Stimulated activated CD4-positive, alpha-beta T cell treated with anti-CD3 and anti-CD28 coated beads, Interleukin-12 subunit alpha, Interleukin-12 subunit beta, amount 100 ng/mL, for 4 hours (primary cell): ENCODE results near the gene HLCS.
A peak's percentile ranks its signal among the peaks of the same experiment; 100 is the strongest.

Experiments
- DNase-seq: peaks from one replicate; pipeline ENCODE4 v3.0.0-alpha.2; 2020

Gene HLCS

DNA sequence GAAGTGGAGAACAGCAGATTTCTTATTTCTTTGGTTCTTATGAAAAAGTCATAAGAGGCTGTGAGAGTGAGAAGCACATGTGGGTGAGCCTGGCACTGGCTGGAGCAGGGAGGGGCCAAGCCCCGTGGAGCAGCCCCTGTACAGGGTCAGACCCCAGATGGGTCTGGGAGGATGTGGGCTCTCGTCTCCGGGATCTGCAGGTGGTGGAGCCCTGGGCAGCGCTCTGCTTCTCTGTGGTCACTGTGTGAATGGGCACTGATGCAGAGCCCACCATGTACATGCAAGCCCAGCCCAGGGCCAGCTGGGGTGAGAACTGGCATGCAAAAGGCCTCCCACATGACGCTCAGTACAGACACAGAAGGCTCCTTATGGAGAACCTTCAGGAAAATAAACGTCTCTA lies 200.0 kb downstream of the HLCS start:
- DNase-seq: no peak

DNA sequence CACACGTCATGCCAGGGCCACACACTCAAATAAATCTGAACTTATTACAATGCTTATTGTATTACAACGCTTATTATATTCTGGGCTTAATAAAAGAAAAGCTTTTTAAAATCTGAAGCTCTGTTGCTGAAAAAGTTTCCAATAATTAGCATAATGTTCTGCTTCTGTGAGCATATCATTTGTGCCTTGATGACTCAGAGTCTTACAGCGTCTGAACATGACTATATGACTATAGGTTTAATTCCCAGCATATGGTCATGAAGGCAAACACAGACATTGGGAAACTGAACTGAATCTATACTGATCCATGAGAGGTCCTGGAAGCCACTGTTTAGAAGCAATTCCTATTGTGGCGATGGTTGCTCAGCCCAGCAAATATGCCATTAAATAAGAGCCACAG lies 201.2 kb downstream of the HLCS start:
- DNase-seq: no peak

DNA sequence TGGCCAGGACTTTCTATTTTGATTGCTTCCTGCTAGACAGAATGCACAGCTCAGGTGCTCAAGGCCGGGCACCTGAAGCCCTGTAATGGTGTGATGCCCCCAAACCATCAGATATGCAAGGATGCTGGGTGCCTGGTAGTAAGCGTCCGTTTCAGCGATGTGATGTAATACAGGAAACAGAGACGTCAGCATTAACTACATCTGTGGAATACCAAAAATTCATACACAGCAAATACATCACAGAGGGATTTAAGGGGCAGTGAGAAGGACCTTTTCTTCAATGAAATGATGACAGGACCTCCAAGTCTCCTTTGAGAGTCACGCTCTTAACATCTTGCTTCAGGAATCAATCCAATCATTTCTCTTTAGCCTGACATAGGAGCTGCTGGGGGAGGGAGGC lies 203.2 kb downstream of the HLCS start:
- DNase-seq: no peak

DNA sequence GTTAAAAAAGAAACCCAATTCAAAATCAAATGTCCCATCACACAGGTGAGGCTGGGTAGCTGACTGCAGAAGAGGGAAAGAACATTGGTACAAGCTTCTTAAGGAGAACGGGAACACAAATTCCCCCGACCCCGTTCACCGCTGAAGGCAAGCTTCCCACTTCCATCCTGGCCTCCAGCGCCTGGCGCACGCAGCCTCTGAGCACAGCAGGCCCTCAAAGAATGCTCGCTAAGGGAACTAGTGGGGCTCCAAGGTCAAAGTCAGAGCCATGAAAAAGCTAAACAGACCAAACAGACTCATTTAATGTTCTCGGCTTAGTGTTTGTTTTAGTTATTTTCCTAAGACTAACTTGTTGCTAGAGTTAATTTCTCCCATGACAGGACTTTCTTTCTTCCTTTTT lies 203.8 kb downstream of the HLCS start:
- no peak for DNase-seq

DNA sequence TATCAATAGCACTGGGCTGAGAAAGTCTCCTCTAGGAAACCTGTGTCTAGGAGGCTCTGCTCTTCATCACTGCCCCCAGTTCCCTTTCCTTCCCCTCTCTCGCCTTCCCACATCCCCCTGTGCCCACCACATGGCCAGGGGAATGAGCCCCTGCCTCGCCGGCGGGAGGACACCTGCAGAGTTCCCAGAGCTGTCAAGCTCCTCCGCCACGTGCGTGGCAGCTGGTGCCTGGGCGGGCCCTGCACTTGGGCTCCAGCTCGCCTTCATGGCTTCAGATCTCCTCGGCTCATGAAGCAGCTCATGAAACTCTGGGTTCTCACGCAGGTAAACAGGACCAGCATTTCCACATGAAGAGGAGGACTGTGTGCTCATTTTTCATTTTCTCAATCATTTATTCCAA lies 204.8 kb downstream of the HLCS start:
- no peak for DNase-seq

DNA sequence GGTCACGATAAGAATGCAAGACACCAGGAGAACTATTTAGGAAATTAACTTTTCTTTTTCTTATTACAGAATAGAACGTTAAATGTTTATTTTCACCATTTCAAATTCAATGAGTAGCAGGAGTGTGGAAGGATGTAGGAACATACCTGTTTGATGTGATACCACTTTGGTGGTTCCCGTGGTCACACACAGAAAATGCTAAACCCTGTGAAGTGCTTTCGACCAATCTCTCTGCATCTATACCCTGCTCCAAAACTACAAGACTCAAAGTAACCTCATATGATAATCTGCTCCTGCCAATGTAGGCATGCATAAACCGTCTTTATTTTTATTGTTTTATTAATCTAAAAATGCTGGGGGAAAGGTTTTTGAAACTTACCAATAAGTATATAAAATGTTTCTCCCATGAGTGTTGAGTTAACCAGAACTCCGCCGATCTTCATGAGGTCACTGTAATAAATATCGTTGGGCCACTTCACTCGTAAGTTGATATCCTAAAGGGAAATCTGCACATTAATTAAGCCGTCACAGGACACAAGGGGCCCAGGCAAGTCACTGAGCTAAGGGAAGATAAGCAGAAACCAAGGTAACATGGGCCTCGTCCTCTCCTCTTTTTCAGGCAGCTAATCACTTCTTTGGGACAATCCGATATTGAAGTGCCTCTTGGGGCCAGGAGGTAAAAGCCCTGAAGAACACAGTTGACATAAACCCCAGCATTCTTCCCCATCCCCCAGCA lies 207.0 kb downstream of the HLCS start:
- no peak for DNase-seq

DNA sequence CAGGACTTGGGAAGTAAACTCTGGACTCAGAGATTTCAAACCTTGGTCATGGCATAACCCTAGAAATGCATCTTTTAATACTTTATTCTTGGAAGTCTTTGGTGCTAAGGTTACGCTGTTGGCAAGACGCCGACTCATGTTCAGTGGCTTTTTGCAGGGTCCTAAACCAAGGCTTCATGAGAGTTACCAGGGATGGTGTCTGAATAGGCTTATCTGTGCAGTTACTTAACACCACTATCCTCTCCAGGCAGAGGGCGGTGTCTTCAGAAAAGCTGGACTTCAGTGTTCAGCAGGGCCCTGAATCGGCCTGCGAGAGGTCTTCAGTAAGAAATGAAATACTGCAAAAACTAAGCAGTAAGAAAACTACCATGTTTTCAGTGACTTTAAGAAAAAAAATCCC lies 209.3 kb downstream of the HLCS start:
- no peak for DNase-seq

DNA sequence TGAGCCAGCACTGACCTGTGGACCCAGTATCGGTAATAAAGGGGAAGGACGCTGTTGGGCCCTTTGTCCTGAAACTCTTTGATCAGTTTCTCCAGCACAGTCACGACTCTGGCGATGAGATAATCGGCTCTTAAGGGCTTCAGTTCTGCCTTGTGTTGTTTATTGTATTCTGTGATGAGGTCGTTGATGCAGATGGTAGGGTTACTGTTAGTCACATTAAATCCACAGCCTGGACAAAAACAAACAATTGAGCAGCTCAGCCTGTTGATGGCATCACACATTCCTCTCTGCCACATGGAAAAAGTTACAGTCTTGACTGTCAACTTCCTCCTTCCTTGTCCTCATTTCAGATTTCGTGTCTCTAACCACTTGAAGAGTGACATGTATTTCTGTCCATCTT lies 209.9 kb downstream of the HLCS start:
- DNase-seq: no peak

DNA sequence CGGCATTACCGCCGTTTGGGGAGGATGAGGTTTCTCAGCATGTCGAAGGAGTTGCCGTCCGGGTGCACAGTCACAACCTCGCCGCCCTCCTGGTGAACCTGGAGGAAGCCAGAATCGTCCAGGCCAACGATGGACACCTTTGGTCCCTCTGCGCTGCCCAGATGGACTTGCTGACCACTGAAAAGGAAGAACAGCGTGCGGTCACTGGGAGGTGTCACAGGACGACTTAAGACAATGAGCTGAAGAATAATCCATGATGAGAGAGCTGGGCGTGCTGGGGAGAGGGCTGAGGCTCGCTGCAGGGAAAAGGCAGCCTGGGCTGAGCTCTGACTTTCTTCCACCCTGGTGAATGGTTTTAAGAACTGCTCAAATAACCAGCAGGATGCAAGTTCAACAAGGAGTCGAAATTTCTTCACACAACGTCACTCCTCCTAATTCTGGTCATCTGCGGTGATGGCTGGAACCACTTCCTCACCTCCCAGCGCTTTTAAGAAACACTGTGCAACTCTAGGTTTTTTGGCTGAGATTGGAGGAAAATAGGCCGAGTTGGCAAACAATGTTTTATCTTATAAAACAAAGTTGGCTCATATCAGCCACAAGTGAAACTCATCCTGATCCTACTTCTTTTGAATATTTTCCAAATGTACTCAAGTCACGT lies 212.1 kb downstream of the HLCS start:
- DNase-seq: no peak

DNA sequence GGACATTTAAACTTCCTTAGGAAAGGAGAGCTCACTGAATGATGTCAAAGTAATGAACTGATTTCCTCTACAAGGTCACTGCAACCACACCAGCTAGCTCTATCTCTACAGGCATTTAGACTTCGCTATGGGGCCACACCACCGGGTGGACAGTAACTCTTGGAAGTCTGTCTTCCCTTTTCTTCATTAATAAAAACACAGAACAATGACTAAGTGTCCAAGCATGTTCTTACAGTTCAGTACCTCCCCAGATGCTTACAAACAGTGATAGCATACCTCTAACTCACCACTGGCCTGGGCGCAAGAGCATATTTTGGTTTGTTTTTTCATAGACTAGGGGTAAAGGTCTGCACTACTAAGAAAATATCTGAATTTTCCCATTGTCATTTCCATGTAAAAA lies 212.9 kb downstream of the HLCS start:
- DNase-seq: no peak

DNA sequence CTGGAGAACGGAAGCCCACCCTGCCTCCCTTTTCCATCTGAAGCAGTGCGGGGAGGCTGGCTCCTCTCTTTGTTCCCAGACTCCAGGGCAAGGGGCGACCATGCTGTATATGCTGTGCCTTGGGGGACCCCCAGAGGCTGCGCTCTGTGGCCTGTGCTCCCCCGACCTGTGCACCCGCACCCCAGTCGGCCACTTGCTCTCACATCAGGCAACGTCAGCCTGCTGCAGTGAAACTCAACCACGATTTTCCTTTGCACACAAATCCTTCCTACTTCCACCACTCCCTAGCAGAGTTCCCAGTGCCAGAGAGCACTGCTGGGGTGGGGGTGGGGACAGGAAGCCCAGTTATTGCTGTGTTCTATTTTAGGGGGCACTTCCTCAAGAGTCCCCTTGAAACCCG lies 215.1 kb downstream of the HLCS start:
- DNase-seq: no peak

DNA sequence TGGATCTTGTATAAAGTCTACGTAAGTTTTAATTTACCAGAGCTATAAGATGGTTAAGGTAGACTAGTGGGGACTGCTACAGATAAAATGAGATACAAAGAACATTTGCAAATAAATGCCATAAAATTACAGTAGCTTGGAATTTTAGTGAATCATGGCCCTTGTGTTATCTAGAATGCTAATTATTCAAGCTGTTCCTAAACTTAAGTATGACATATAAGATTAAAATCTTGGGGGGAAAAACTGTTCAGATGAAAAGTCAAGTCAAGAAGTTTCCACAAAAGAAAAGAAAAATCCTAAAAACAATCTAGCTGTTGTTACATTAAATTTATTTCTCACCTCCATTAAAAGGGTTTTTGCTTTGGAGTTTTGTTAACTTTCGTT lies 215.9 kb downstream of the HLCS start:
- DNase-seq: no peak

DNA sequence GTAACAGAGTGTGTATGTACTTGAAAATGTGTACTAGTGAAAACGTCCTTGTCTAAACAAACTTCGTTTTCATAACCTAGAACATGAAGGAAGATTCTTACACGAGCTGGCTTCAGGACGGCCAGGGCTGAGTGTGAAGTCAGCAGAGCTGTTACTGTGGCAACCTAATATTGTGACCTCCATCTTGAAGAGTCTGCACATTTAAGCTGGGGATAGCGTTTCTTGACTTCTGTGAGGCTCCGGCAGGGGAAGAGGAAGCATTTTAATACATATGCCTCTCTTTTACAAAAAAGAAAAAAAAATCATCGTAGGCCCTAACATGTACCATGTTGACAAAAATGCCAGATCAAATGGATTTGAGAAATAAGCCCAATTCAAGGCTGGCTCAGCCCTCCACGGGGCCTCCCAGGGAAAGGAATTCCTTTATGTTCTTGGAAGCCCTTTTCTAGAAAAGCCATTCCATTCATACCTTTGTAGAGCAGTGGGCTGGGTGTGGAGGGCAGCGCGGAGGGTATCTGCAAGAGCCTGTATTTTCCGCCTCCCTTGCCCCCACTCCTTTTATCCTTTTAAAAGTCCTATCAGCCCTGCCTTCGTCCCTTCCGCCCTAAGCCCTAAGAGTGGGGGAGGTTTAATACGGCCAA lies 216.4 kb downstream of the HLCS start:
- DNase-seq: no peak

DNA sequence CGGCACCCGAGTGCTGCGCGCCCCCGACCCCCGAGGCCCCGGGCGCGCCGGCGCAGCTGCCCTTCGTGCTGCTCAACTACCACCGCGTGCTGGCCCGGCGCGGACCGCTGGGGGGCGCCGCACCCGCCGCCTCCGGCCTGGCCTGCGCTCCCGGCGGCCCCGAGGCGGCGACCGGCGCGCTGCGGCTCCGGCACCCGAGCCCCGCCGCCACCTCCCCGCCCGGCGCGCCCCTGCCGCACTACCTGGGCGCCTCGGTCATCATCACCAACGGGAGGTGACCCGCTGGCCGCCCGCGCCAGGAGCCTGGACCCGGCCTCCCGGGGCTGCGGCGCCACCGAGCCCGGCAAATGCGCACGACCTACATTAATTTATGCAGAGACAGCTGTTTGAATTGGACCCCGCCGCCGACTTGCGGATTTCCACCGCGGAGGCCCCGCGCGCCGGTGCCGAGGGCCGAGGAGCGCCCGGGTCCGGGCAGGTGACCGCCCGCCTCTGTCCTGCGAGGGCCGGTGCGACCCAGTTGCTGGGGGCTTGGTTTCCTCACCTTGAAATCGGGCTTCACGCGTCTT lies 218.6 kb downstream of the HLCS start:
- DNase-seq: peak; percentile 41

DNA sequence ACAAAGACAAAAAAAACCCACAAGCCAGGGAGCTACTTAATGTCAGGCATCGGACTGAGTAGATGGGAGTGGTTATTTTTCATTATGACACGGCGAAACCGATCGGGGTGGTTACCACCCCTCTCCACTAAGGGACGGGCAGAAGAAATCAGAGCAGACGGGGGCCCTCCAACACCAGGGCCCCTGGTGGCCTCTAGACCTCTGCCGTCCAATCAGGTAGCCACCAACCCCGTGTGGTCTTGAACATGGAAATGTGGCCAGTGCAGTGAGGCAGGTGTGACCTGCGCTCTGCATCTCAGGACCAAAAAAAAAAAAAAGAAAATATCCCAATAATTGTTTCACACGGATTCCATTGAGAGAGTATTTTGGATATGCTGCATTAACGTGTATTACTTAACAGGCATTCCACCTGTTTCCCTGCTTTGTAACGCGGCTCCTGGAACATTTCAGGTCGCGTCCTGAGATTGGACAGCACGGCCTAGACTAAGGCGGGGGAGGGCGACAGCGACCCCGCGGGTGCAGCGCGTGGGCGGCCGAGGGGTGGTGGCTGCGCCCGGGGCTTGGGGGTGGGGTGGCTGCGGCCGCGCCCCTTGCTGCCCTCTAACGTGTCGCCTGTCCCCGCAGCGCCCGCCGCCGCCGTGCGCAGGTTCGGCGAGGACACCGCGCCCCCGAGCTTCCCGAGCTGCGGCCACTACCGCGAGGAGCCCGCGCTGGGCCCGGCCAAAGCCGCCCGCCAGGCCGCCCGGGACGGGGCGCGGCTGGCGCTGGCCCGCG lies 219.2 kb downstream of the HLCS start:
- no peak for DNase-seq

DNA sequence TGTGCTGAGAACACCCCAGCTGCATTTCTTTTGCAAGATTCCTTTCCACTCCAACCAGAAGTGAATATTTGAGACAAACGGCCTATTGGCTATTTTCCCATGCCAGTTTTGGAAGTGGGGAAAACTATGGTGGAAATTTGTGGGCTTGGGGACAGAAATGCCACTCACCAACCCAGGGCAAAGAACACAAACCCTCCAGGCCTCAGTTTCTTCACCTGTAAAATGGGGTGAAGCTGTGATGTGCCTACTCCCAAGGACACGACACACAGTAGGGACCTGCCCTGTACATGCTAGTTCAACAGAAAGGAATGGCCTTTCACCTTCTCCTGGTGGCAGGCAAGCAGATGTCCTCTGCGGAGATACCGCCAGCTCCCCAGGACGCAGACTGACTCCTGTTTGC lies 221.0 kb downstream of the HLCS start:
- DNase-seq: no peak

DNA sequence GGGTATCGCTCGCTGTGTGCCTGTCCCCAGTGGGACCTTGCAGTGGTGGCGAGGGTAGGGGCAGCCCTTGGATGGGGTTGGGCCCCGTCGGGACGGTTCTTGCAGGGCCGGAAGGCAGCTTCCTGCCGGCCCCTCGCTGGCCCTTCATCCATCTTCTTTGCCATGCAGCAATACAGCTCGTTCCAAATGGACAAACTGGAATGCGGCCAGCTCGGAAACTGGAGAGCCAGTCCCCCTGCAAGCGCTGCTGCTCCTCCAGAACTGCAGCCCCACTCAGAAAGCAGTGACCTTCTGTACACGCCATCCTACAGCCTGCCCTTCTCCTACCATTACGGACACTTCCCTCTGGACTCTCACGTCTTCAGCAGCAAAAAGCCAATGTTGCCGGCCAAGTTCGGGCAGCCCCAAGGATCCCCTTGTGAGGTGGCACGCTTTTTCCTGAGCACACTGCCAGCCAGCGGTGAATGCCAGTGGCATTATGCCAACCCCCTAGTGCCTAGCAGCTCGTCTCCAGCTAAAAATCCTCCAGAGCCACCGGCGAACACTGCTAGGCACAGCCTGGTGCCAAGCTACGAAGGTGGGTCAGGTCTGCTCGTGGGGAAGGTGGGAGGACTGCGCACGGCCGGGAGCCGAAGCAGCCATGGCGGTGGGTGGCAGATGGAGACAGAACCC lies 221.8 kb downstream of the HLCS start:
- no peak for DNase-seq

DNA sequence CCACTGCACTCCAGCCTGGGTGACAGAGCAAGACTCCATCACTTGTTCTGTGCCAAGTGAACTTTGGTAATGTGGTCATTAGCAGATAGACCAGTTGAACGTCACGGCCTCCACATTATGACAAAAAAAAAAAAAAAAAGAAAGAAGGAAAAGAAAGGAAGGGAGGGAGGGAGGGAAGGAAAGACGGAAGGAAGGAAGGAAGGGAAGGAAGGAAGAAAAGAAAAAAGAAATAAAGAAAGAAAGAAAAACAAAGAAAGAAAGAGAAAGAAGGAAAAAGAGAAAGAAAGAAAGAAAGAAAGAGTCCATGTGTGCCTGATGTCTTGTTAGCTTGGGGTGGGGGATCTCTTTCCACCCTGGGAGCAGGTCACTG lies 222.3 kb downstream of the HLCS start:
- no peak for DNase-seq

DNA sequence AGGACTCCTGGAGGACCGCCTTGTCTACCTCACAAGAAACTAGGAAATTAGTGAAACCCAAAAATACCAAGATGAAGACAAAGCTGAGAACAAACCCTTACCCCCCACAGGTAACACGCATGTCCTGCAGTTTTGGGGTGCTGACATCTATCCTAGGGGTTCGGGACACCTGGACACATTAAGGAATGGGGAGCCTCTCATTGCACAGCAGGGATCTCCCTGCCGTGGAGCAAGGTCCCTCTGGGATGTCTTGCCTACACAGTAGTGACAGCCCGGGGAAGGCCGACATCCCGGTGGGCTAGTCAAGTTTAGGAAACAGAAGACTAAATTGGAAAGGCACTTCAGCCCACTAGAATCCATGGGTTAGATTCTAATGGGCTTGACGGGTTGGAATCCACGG lies 223.0 kb downstream of the HLCS start:
- DNase-seq: no peak

DNA sequence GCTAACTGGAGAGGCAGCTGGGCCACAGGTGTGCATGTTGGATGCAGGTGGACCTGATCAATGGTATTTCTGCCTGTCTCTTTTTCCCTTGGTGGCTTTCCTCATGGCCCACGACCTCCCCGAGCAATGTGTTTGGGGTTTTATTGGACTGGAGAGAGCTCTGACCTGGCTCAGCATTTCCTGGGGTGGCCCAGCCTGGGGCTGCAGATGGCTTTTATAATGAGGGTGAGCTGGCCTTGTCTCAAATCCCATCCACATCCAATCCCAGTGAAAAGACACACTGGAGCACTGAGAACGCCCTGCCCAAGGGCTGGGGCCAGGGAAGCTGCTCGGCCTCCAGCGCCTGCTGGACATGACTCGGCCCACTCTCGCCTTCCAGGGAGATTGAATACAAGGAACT lies 223.5 kb downstream of the HLCS start:
- DNase-seq: no peak

DNA sequence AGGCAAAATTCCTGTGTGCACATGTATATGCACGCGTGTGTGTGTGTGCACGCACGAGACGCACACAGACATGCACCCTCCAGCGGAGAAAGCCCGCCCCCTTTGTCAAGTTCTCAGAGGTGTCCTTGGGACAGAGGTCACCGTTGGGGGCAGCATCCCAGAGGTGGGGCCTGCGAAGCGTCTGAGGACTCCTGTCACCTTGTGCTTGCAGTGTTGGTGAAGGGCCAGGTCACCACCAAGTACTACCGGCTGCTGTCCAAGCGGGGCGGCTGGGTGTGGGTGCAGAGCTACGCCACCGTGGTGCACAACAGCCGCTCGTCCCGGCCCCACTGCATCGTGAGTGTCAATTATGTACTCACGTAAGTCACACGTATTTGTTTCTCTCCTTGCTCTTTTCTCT lies 225.0 kb downstream of the HLCS start:
- DNase-seq: no peak

DNA sequence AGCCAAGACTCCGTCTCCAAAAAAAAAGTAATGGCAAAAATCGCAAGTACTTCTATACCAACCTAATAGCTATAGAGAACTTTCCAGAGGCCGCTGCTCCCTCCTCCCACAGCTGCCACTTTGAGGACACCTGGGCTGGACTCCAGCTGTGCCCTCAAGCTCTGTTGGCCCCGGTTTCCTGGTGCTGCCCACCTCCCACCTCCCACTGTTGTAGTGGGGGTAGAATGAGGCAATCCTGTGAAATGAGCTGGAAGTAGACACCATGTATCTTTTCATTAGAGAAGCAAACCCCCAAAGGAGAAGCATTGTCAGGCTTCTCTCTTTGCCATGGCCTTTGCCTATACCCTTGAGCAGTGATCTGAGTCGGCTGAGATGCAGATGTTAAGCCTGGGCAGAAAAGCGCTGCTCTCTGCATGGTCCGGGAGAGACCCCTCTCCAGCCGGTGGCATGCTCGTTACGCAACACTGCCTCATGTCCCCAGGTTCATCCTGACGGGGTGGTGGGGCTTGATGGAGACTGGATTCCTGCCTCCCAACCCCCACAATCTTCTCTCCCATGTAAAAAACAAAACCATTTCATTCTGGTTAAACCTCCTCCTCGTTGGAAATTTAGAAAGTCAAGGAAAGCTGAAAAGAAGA lies 227.9 kb downstream of the HLCS start:
- DNase-seq: no peak
